SK-N-MC (cell line): ENCODE data around the gene BHMT.
"Not testable (repeated sequence)": the region's sequence is repeated elsewhere in the genome, so short reads cannot be mapped to it uniquely, and the experiment has no call there.

Source experiments
- DNase-seq: peaks from one replicate; pipeline ENCODE4 v3.0.0-alpha.2; 2011; ENCODE audit warnings: low read depth, low spot score
- H3K27ac ChIP-seq: fragments of 200-600 bp; sonication (generic); 2 replicates; pipeline ENCODE4 v1.5.1; 2016; ENCODE audit warnings: mixed run types
- H3K36me3 ChIP-seq: fragments of 200-600 bp; sonication (generic); 2 replicates; pipeline ENCODE4 v1.6.1; 2017; ENCODE audit warnings: antibody characterized with exemption, low read length, mixed read lengths; ENCODE audit not compliant: insufficient read depth
- H3K4me3 ChIP-seq: fragments of 200-600 bp; sonication (generic); 2 replicates; pipeline ENCODE4 v1.5.1; 2016
- H3K9ac ChIP-seq: fragments of 200-600 bp; sonication (generic); 2 replicates; pipeline ENCODE4 v1.8.0; 2017; ENCODE audit warnings: mixed run types, mixed read lengths; ENCODE audit not compliant: insufficient read length
- H3K9me3 ChIP-seq: fragments of 200-600 bp; sonication (generic); 2 replicates; pipeline ENCODE4 v1.6.1; 2017; ENCODE audit warnings: low read depth, mild to moderate bottlenecking, antibody characterized with exemption, low read length, moderate library complexity, mixed read lengths
- EZH2 ChIP-seq: fragments of 200-600 bp; sonication (generic); IDR thresholded peaks from one replicate; pipeline ENCODE4 v1.6.1; 2017; ENCODE audit warnings: antibody characterized with exemption
- FOXP2 ChIP-seq: optimal IDR thresholded peaks from 2 replicates; pipeline ENCODE3; 2011; ENCODE audit warnings: mild to moderate bottlenecking, moderate library complexity; ENCODE audit not compliant: insufficient read depth; ENCODE audit errors: extremely low read length, control extremely low read depth
- POLR2AphosphoS5 ChIP-seq: IDR thresholded peaks from 2 replicates; pipeline ENCODE4 v1.6.1; 2012; ENCODE audit warnings: mild to moderate bottlenecking, low read depth, low read length, borderline replicate concordance

The BHMT gene

DNA sequence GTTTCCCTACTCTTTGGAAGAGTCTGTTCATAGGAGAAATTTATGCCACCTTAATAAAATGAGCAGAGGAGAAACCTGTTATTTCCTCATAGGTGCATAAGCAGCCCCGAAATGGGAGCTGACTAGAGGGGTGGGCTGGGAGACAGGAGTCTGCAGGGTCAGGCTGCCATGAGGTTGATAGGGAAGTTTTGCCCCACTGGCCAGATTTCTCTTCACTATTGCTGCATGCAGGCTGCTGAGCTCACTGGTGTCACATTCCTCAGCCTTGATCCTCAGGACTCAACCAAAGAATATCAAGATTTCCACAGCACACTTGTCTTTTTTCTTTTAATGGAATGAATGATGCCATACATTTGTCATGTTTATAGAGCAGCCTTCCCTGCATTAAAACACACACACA is 60.7 kb downstream of the BHMT start:
- TF ChIP-seq POLR2AphosphoS5 (no peak), FOXP2 (no peak), EZH2 (no peak)
- no peaks in the 10 kb centered on the region for H3K36me3 ChIP-seq
- no peak for DNase-seq
- no peaks in the 10 kb centered on the region for H3K9me3 ChIP-seq
- no peak overlapping the region for H3K4me3 ChIP-seq
- no peak overlapping the region for H3K9ac ChIP-seq
- H3K27ac ChIP-seq = peak overlapping the region; percentile 48; the same call in 1 of the 2 replicates

GRCh38 chr5:79173626-79174025 is 62.0 kb downstream of the BHMT start:
- no peak overlapping the region for H3K4me3 ChIP-seq
- no peaks in the 10 kb centered on the region for H3K36me3 ChIP-seq
- no peak overlapping the region for H3K9ac ChIP-seq
- DNase-seq = no peak
- no peak overlapping the region for H3K27ac ChIP-seq
- TF ChIP-seq EZH2 (no peak), FOXP2 (no peak), POLR2AphosphoS5 (no peak)
- no peaks in the 10 kb centered on the region for H3K9me3 ChIP-seq

DNA sequence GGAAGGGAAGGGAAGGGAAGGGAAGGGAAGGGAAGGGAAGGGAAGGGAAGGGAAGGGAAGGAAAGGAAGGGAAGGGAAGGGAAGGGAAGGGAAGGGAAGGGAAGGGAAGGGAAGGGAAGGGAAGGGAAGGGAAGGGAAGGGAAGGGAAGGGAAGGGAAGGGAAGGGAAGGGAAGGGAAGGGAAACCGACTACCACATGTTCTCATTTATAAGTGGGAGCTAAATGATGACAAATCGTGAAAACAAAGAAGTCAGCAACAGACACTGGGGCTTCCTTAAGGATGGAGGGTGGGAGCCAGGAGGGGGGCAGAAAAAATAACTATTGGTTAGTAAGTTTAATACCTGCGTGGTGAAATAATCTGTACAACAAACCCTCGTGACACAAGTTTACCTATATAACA is 68.8 kb downstream of the BHMT start:
- not testable (repeated sequence) for H3K9ac ChIP-seq, H3K27ac ChIP-seq, H3K4me3 ChIP-seq, H3K36me3 ChIP-seq, DNase-seq, H3K9me3 ChIP-seq

DNA sequence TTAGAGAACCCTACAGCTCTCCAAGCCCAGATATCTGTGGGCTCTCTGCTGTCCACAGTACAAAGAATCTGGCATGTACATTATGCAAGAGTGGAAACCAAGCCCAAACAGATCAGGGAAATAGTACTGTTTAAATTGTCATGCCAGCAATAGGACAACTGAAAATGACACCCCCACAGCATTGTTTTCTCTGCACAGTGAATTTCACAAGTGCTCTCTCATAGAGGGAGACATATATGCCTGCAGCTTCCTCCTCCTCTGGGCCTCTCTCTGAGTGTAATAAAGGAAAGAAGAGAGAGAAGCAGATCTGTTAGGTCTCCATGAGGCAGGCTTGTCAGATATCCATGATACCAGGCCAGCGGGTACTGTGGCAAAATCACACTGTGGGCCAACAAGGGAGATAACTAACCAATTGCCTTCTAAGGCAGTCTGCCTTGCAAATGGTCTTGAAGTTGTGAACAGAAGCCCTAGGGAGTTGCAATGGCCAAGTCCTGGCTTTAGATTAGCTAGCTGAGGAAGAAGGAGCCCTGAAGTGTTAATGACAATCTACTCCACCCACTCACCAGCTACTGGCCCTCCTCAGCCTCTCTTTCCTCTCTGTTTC is 69.9 kb downstream of the BHMT start:
- no peak overlapping the region for H3K4me3 ChIP-seq
- H3K9ac ChIP-seq = no peak overlapping the region
- no peaks in the 10 kb centered on the region for H3K9me3 ChIP-seq
- no peak for TF ChIP-seq EZH2
- TF ChIP-seq FOXP2 = no peak
- no peak for TF ChIP-seq POLR2AphosphoS5
- no peak for DNase-seq
- no peak overlapping the region for H3K27ac ChIP-seq
- no peaks in the 10 kb centered on the region for H3K36me3 ChIP-seq
